Natural killer cell (primary cell): Measurements from ENCODE around the gene ADGRF3. TPM values are rescaled to one million over a fixed set of nuclear protein-coding genes. Genes with fewer than 3 reads are reported as not detected.

Experiments used
- ATAC-seq, 3 donors: fragments of 150-1000 bp in 2 of 3; fragments of 200-7000 bp in 1 of 3; cut with Tn5 transposase; 1 replicate in 1 of 3; 2 replicates in 2 of 3; pipeline ENCODE4 v1.10.0; 2021; ENCODE audit warnings: mild to moderate bottlenecking in 2 of 3, moderate library complexity in 2 of 3
- DNase-seq, 2 donors: peaks; one replicate each; pipeline versions ENCODE4 v3.0.0 to v3.0.0-alpha.2; 2013 to 2021; ENCODE audit warnings: mixed read lengths in 1 of 2
- H3K27ac ChIP-seq: one replicate; pipeline ENCODE4 v1.5.1; 2013; ENCODE audit warnings: mild to moderate bottlenecking, low read length
- H3K27me3 ChIP-seq: one replicate; pipeline ENCODE4 v1.6.1; 2013; ENCODE audit warnings: low read length; ENCODE audit not compliant: control insufficient read depth, insufficient read depth
- H3K36me3 ChIP-seq: one replicate; pipeline ENCODE4 v1.6.1; 2013; ENCODE audit warnings: low read length; ENCODE audit not compliant: control insufficient read depth, insufficient read depth
- H3K4me1 ChIP-seq: one replicate; pipeline ENCODE4 v1.6.1; 2013; ENCODE audit warnings: low read length; ENCODE audit not compliant: control insufficient read depth, insufficient read depth
- H3K4me3 ChIP-seq: one replicate; pipeline ENCODE4 v1.5.1; 2013; ENCODE audit warnings: low read length
- H3K9me3 ChIP-seq: one replicate; pipeline ENCODE4 v1.6.1; 2013; ENCODE audit warnings: low read length; ENCODE audit not compliant: control insufficient read depth, insufficient read depth
- H3K27ac Mint-ChIP-seq, 2 donors: one replicate each; pipeline ENCODE4 v1.8.0; 2022; ENCODE audit warnings: mild to moderate bottlenecking in 2 of 2, mixed read lengths in 2 of 2, moderate library complexity in 1 of 2
- H3K27me3 Mint-ChIP-seq, 2 donors: one replicate each; pipeline ENCODE4 v1.8.0; 2022; ENCODE audit warnings: low read depth in 2 of 2, mixed read lengths in 2 of 2
- H3K36me3 Mint-ChIP-seq: one replicate; pipeline ENCODE4 v1.8.0; 2022; ENCODE audit warnings: mixed read lengths
- H3K4me1 Mint-ChIP-seq, 2 donors: one replicate each; pipeline ENCODE4 v1.8.0; 2022; ENCODE audit warnings: mixed read lengths in 2 of 2
- H3K4me3 Mint-ChIP-seq: one replicate; pipeline ENCODE4 v1.8.0; 2022; ENCODE audit warnings: mild to moderate bottlenecking, moderate library complexity, mixed read lengths
- H3K9me3 Mint-ChIP-seq, 2 donors: one replicate each; pipeline ENCODE4 v1.8.0; 2022; ENCODE audit warnings: mixed read lengths in 2 of 2
- WGBS: methylation state at CpG from one replicate; pipeline ENCODE4 v1.1.7; 2013; ENCODE audit warnings: missing lambda C conversion rate; ENCODE audit not compliant: insufficient coverage; 5-methylcytosine and 5-hydroxymethylcytosine counted together
- intact Hi-C: fragments of 100-400 bp; cut with micrococcal nuclease; formaldehyde crosslinking; loops from one replicate; pipeline ENCODE4 v1.14.2; 2022
- total RNA-seq, 4 donors: library from RNA; stranded (reverse); fragments of 120-200 nt in 1 of 4; gene quantifications; one replicate each; pipeline versions ENCODE4 v1.2.3 to v1.2.4, GENCODE V29; 2013 to 2022
- TF ChIP-seq, protein P1 (sequence below): fragments of 200-600 bp; IDR thresholded peaks from one replicate; pipeline ENCODE4 v1.8.0; 2022; ENCODE audit warnings: antibody characterized with exemption

Gene ADGRF3
- total RNA-seq, 3 donors from 2014 or later (not counting 1 experiment from before 2014, with no cell fraction given): 0.97 to 2.1 (median 2.1) TPM

GRCh38 chr2:26384597-26384996 lies 38.0 kb upstream of the ADGRF3 start:
- Histone ChIP-seq H3K4me3 (no peak overlapping the region), H3K27ac (no peak overlapping the region), H3K4me1 (no peaks in the 10 kb centered on the region), H3K36me3 (peaks cover 42% of the 10 kb centered on the region), H3K27me3 (no peaks in the 10 kb centered on the region), H3K9me3 (no peaks in the 10 kb centered on the region)
- TF ChIP-seq, protein P1, sequence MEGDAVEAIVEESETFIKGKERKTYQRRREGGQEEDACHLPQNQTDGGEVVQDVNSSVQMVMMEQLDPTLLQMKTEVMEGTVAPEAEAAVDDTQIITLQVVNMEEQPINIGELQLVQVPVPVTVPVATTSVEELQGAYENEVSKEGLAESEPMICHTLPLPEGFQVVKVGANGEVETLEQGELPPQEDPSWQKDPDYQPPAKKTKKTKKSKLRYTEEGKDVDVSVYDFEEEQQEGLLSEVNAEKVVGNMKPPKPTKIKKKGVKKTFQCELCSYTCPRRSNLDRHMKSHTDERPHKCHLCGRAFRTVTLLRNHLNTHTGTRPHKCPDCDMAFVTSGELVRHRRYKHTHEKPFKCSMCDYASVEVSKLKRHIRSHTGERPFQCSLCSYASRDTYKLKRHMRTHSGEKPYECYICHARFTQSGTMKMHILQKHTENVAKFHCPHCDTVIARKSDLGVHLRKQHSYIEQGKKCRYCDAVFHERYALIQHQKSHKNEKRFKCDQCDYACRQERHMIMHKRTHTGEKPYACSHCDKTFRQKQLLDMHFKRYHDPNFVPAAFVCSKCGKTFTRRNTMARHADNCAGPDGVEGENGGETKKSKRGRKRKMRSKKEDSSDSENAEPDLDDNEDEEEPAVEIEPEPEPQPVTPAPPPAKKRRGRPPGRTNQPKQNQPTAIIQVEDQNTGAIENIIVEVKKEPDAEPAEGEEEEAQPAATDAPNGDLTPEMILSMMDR: no peak
- Mint-ChIP-seq H3K4me3 (no peak overlapping the region), H3K9me3 (no peaks in the 10 kb centered on the region), H3K36me3 (peaks cover 8% of the 10 kb centered on the region), H3K4me1 (peaks cover 0 to 5% of the 10 kb centered on the region in 2 donors), H3K27me3 (no peaks in the 10 kb centered on the region), H3K27ac (no peak overlapping the region)
- DNase-seq (no peak), ATAC-seq (no peak)
- intact Hi-C loops: no loop called here

- intact Hi-C loops: no loop called here
- H3K4me3 ChIP-seq: no peak overlapping the region
- no peak for DNase-seq
- Mint-ChIP-seq H3K4me3 (no peak overlapping the region), H3K36me3 (peaks cover 8% of the 10 kb centered on the region), H3K27ac (no peak overlapping the region), H3K27me3 (no peaks in the 10 kb centered on the region), H3K9me3 (no peaks in the 10 kb centered on the region), H3K4me1 (peaks cover 0 to 5% of the 10 kb centered on the region in 2 donors)
- H3K36me3 ChIP-seq: peaks cover 38% of the 10 kb centered on the region
- 97% methylated on average over 8 of the region's 9 CpGs for WGBS
- no peaks in the 10 kb centered on the region for H3K4me1 ChIP-seq
- ATAC-seq: no peak
- TF ChIP-seq, protein P1: no peak
- H3K27ac ChIP-seq: no peak overlapping the region
- no peaks in the 10 kb centered on the region for H3K27me3 ChIP-seq
- no peaks in the 10 kb centered on the region for H3K9me3 ChIP-seq
Observed at GRCh38 chr2:26384183-26384582, 37.6 kb upstream of the ADGRF3 start.

GRCh38 chr2:26382564-26382963 lies 36.0 kb upstream of the ADGRF3 start:
- intact Hi-C loops: no loop called here

GRCh38 chr2:26380281-26380680 lies 33.7 kb upstream of the ADGRF3 start:
- no peak overlapping the region for H3K27ac ChIP-seq
- Mint-ChIP-seq H3K36me3 (peaks cover 19% of the 10 kb centered on the region), H3K9me3 (no peaks in the 10 kb centered on the region), H3K4me3 (no peak overlapping the region), H3K27ac (no peak overlapping the region), H3K27me3 (no peaks in the 10 kb centered on the region), H3K4me1 (peaks cover 0 to 20% of the 10 kb centered on the region in 2 donors)
- no peaks in the 10 kb centered on the region for H3K4me1 ChIP-seq
- H3K36me3 ChIP-seq: peaks cover 21% of the 10 kb centered on the region
- ATAC-seq (no peak), DNase-seq (no peak)
- H3K27me3 ChIP-seq: no peaks in the 10 kb centered on the region
- 88% methylated on average over 1 of the region's 2 CpGs for WGBS
- H3K4me3 ChIP-seq: no peak overlapping the region
- intact Hi-C loops: no loop called here
- TF ChIP-seq, protein P1: no peak
- no peaks in the 10 kb centered on the region for H3K9me3 ChIP-seq

More at GRCh38 chr2:26382564-26382963, 36.0 kb upstream of the ADGRF3 start:
- H3K4me3 ChIP-seq: no peak overlapping the region
- H3K27ac ChIP-seq: no peak overlapping the region
- H3K27ac Mint-ChIP-seq: no peak overlapping the region
- TF ChIP-seq, protein P1: no peak
- peaks cover 0 to 13% of the 10 kb centered on the region in 2 donors for H3K4me1 Mint-ChIP-seq
- WGBS: 100% methylated on average over 3 of the region's 3 CpGs
- H3K4me1 ChIP-seq: no peaks in the 10 kb centered on the region
- H3K27me3 ChIP-seq: no peaks in the 10 kb centered on the region
- no peak overlapping the region for H3K4me3 Mint-ChIP-seq
- peaks cover 19% of the 10 kb centered on the region for H3K36me3 Mint-ChIP-seq
- ATAC-seq (no peak), DNase-seq (no peak)
- H3K9me3 Mint-ChIP-seq: no peaks in the 10 kb centered on the region
- H3K27me3 Mint-ChIP-seq: no peaks in the 10 kb centered on the region
- peaks cover 25% of the 10 kb centered on the region for H3K36me3 ChIP-seq
- H3K9me3 ChIP-seq: no peaks in the 10 kb centered on the region
